GM19240 (cell line): Measurements from ENCODE around the gene CREM.
A peak's percentile ranks its signal among the peaks of the same experiment; 100 is the strongest.
"Not testable (repeated sequence)": the region's sequence is repeated elsewhere in the genome, so short reads cannot be mapped to it uniquely, and the experiment has no call there.

ENCODE experiments used
- DNase-seq: peaks from one replicate; pipeline ENCODE4 v3.0.0; 2011; ENCODE audit warnings: low spot score; ENCODE audit not compliant: insufficient read length

Gene CREM

GRCh38 chr10:35126530-35127288 lies at the start of gene CREM:
Gene CREM, plus strand, starts transcription at chr10:35126846. Its CDS starts 10,990 bp downstream, at chr10:35137836.
- DNase-seq, result peak; percentile 48

GRCh38 chr10:35079265-35079664 lies 47.4 kb upstream of the CREM start:
- no peak for DNase-seq

GRCh38 chr10:35079763-35080162 lies 46.9 kb upstream of the CREM start:
- no peak for DNase-seq

GRCh38 chr10:35080261-35080660 lies 46.4 kb upstream of the CREM start:
- DNase-seq, result not testable (repeated sequence)

- DNase-seq, result no peak
Measured at GRCh38 chr10:35083242-35083641, 43.4 kb upstream of the CREM start.

GRCh38 chr10:35089611-35090161 lies 37.0 kb upstream of the CREM start:
- peak; percentile 30 for DNase-seq

- peak; percentile 78 for DNase-seq
Measured at GRCh38 chr10:35090162-35090954, 36.3 kb upstream of the CREM start, which contains the start of gene CUL2. Gene CUL2, minus strand, starts transcription at chr10:35090341. Its CDS starts 19,024 bp downstream, at chr10:35071317.

- no peak for DNase-seq
Measured at GRCh38 chr10:35091994-35092790, 34.5 kb upstream of the CREM start.

- no peak for DNase-seq
Measured at GRCh38 chr10:35092851-35093250, 33.8 kb upstream of the CREM start.

- no peak for DNase-seq
Measured at GRCh38 chr10:35096312-35096711, 30.3 kb upstream of the CREM start.

- no peak for DNase-seq
Measured at GRCh38 chr10:35097510-35097909, 29.1 kb upstream of the CREM start.

GRCh38 chr10:35103882-35104281 lies 22.8 kb upstream of the CREM start:
- no peak for DNase-seq

GRCh38 chr10:35112571-35112970 lies 14.1 kb upstream of the CREM start:
- no peak for DNase-seq

GRCh38 chr10:35119378-35119777 lies 7.3 kb upstream of the CREM start:
- DNase-seq, result no peak

- no peak for DNase-seq
Measured at GRCh38 chr10:35124540-35124939, 2.1 kb upstream of the CREM start.

- DNase-seq, result no peak
Measured at GRCh38 chr10:35126062-35126529, 550 bp upstream of the CREM start.

GRCh38 chr10:35127289-35127891 lies 744 bp downstream of the CREM start:
- DNase-seq, result no peak

- DNase-seq, result no peak
Measured at GRCh38 chr10:35129185-35129674, 2.6 kb downstream of the CREM start.

GRCh38 chr10:35130663-35131062 lies 4.0 kb downstream of the CREM start:
- no peak for DNase-seq

GRCh38 chr10:35132727-35133126 lies 6.1 kb downstream of the CREM start:
- no peak for DNase-seq

- DNase-seq, result no peak
Measured at GRCh38 chr10:35133586-35133985, 6.9 kb downstream of the CREM start.
